Kidney (tissue), 14 donors: ENCODE results near the gene ARTN. TPM values are rescaled to one million over a fixed set of nuclear protein-coding genes. Genes with fewer than 3 reads are reported as not detected.
A peak's percentile ranks its signal among the peaks of the same experiment; 100 is the strongest.

Experiments
- DNase-seq, 5 donors: peaks; one replicate each; pipeline ENCODE4 v3.0.0-alpha.2; 2013 to 2020
- FAIRE-seq: peaks from 2 replicates; lab custom pipeline; 2012; peaks lifted over from hg19 to GRCh38; lab: Jason Lieb, UNC
- H3K27ac ChIP-seq, 2 donors: one replicate each; pipeline ENCODE4 v1.7.0; 2013; ENCODE audit warnings: low read depth in 2 of 2, low read length in 2 of 2, inconsistent platforms in 1 of 2
- H3K27me3 ChIP-seq: one replicate; pipeline ENCODE4 v1.7.1; 2013; ENCODE audit warnings: low read length, inconsistent platforms; ENCODE audit not compliant: control insufficient read depth, insufficient read depth
- H3K36me3 ChIP-seq, 3 donors: one replicate each; pipeline versions ENCODE4 v1.7.0 to v1.7.1; 2013; ENCODE audit warnings: low read length in 3 of 3, control low read depth in 1 of 3, inconsistent platforms in 1 of 3; ENCODE audit not compliant: insufficient read depth in 3 of 3, control insufficient read depth in 2 of 3
- H3K4me1 ChIP-seq, 3 donors: one replicate each; pipeline versions ENCODE4 v1.7.0 to v1.7.1; 2013; ENCODE audit warnings: low read length in 3 of 3, inconsistent platforms in 1 of 3, low read depth in 1 of 3; ENCODE audit not compliant: control insufficient read depth in 2 of 3, insufficient read depth in 2 of 3
- H3K4me3 ChIP-seq, 3 donors: one replicate each; pipeline versions ENCODE4 v1.7.0 to v1.8.1; 2013; ENCODE audit warnings: low read length in 3 of 3, control low read depth in 1 of 3, inconsistent platforms in 1 of 3
- H3K9ac ChIP-seq, 3 donors: one replicate each; pipeline versions ENCODE4 v1.7.0 to v1.7.1; 2013; ENCODE audit warnings: low read length in 3 of 3, control low read depth in 1 of 3, inconsistent platforms in 1 of 3
- H3K9me3 ChIP-seq, 3 donors: one replicate each; pipeline versions ENCODE4 v1.7.0 to v1.7.1; 2013; ENCODE audit warnings: low read length in 3 of 3, control low read depth in 1 of 3, inconsistent platforms in 1 of 3; ENCODE audit not compliant: control insufficient read depth in 2 of 3, insufficient read depth in 1 of 3
- CTCF ChIP-seq: IDR thresholded peaks from 3 replicates; pipeline ENCODE4 v1.5.1; 2012; ENCODE audit warnings: mild to moderate bottlenecking, moderate library complexity, borderline replicate concordance; ENCODE audit not compliant: insufficient read depth; ENCODE audit errors: extremely low read depth
- intact Hi-C: fragments of 100-400 bp; cut with DNase I; formaldehyde crosslinking; loops from one replicate; pipeline ENCODE4 v1.11.1; 2022
- polyA plus RNA-seq: library from polyadenylated mRNA; stranded (reverse); fragments of 350-450 nt; fragmentation: Illumina TruSeq; extraction: RNeasy Lipid Tissue Mini Kit (QIAGEN cat#74804); gene quantifications from one replicate; pipeline ENCODE4 v1.2.3, GENCODE V29; 2014; ENCODE audit warnings: low read depth, low replicate concordance; ENCODE audit not compliant: insufficient read depth
- total RNA-seq: library from RNA; stranded (reverse); fragmentation: NEBNext Ultra II Directional; extraction: Animal tissue kit (Norgen Biotek cat#: 25700); gene quantifications from one replicate; pipeline ENCODE4 v1.2.1, GENCODE V29; 2021
- donor health status: control.
- donor health status: control.
- donor health status: control.
- donor health status: control.
- donor health status: control.
- donor health status: DM: yes; HTN: yes; CAD: no.
- donor health status: Normal renal cell carcinoma (clear cell type).

The ARTN gene
- total and polyA plus RNA-seq, 2 donors from 2014 or later, result 1.9 to 4.3 TPM

GRCh38 chr1:43947874-43948437 lies 14.4 kb downstream of the ARTN start:
- intact Hi-C loops, result no loop called here
- peak overlapping the region in 1 of 3 donors; percentile 93 for H3K9ac ChIP-seq
- DNase-seq, result peak in 1 of 5 donors; percentile 13
- peaks cover 0 to 35% (median 21%) of the 10 kb centered on the region in 3 donors for H3K4me1 ChIP-seq
- H3K36me3 ChIP-seq, result peaks cover 0 to 12% (median 0%) of the 10 kb centered on the region in 3 donors
- H3K27ac ChIP-seq, result no peak overlapping the region
- H3K27me3 ChIP-seq, result no peaks in the 10 kb centered on the region
- TF ChIP-seq CTCF, result no peak
- no peak for FAIRE-seq
- H3K9me3 ChIP-seq, result no peaks in the 10 kb centered on the region
- peak overlapping the region in 2 of 3 donors; percentile 88 to 97 for H3K4me3 ChIP-seq

- intact Hi-C loops, result no loop called here
- Histone ChIP-seq H3K27ac (no peak overlapping the region), H3K9ac (no peak overlapping the region), H3K9me3 (no peaks in the 10 kb centered on the region), H3K4me3 (no peak overlapping the region), H3K4me1 (peaks cover 0 to 33% (median 21%) of the 10 kb centered on the region in 3 donors), H3K27me3 (no peaks in the 10 kb centered on the region), H3K36me3 (peaks cover 0 to 12% (median 0%) of the 10 kb centered on the region in 3 donors)
- DNase-seq (no peak), FAIRE-seq (no peak)
- TF ChIP-seq CTCF, result no peak
Measured at GRCh38 chr1:43949678-43950077, 16.1 kb downstream of the ARTN start.

- Histone ChIP-seq H3K36me3 (peaks cover 0 to 15% (median 4%) of the 10 kb centered on the region in 3 donors), H3K4me3 (no peak overlapping the region), H3K9me3 (no peaks in the 10 kb centered on the region), H3K9ac (no peak overlapping the region), H3K27ac (no peak overlapping the region), H3K4me1 (peaks cover 0 to 28% (median 21%) of the 10 kb centered on the region in 3 donors), H3K27me3 (no peaks in the 10 kb centered on the region)
- DNase-seq (no peak), FAIRE-seq (no peak)
- no peak for TF ChIP-seq CTCF
- intact Hi-C loops, result no loop called here
Measured at GRCh38 chr1:43951021-43951985, 17.7 kb downstream of the ARTN start.
